HG03066 (cell line): ENCODE data around the gene ALDOA.
A peak's percentile ranks its signal among the peaks of the same experiment; 100 is the strongest.
"Not testable (repeated sequence)": the region's sequence is repeated elsewhere in the genome, so short reads cannot be mapped to it uniquely, and the experiment has no call there.

Experiments
- ATAC-seq: cut with Tn5 transposase; IDR thresholded peaks from one replicate; pipeline ENCODE4 v1.9.1; 2021; ENCODE audit warnings: low read depth; ENCODE audit not compliant: unreplicated experiment

ALDOA gene

DNA sequence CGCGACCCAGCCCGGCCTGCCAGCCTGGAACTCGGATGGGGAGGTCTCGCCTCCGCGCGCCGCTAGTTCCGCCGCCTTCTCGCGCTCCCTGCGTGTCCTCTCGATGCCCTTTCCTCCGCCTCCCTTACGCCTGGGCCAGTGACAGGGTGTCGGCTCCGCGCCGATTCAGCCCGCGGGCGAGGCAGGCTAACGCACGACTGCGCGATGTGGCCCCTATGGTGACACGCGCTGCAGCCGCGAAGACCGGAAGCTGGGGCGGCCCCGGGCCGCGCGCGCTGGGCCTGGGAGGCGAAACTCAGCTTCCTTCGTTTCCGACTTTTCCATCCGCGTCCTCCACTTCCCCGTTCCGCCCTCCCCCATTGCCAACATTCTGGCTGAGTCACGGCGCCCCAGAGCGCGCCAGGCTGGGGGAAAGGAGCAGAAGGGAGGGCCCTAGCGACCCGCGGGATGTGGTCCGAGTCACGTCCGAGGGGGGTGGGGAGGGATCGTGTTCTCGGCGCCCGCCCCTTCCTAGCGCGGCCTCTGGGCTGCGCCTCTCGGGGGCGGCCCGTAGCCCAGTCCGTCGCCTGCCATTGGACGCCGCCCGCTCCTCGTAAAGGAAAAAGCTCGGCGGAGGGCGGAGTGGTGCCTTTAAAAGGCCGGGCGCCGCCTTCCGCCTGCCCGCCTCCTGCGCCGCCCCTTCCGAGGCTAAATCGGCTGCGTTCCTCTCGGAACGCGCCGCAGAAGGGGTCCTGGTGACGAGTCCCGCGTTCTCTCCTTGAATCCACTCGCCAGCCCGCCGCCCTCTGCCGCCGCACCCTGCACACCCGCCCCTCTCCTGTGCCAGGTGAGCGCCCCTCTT is at the start of gene ALDOA:
Gene ALDOA (plus strand): TSS at position 659 of the 841 bp plus-strand sequence. CDS start 1,138 bp downstream, outside the sequence.
- ATAC-seq, result peak; percentile 72

DNA sequence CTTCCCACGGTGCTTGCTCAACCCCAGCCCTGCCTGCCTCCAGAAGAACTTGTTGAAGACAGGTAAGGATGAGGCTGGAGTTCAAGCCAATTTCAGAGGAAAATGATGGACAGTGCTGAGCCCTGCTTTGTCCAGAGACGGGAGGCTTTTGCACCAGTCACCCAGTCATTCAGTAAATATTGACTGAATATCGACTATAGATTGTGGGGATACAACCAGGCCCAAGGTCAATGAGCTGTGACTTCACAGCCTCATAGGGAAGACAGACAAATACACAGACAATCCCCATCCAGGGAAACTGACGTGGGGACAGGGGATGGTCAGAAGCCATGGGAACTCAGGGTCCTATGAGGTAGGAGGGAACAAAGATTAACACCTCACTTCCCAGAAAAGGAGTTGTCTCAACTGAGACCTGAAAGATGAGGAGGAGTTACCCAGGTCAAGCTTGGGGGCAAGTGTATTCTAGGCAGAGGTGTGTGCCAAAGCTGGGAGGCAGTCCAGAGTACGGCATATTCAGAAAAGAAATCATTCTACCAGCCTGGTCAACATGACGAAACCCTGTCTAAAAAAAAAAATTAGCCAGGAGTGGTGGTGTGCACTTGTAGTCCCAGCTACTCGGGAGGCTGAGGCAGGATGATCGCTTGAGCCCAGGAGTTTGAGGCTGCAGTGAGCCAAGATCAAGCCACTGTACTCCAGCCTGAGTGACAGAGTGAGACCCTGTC is 48.8 kb upstream of the ALDOA start:
- no peak for ATAC-seq

DNA sequence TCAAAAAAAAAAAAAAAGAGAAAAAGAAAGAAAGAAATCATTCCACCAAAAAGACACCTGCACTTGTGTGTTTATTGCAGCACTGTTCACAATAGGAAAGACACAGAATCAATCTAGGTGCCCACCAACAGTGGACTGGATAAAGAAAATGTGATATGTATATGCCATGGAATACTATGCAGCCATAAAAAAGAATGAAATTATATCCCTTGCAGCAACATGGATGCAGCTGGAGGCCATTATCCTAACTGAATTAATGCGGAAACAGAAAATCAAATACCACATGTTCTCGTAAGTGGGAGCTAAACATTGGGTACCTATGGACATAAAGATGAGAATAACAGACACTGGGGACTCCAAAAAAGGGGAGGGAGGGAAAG is 48.3 kb upstream of the ALDOA start:
- ATAC-seq, result no peak

DNA sequence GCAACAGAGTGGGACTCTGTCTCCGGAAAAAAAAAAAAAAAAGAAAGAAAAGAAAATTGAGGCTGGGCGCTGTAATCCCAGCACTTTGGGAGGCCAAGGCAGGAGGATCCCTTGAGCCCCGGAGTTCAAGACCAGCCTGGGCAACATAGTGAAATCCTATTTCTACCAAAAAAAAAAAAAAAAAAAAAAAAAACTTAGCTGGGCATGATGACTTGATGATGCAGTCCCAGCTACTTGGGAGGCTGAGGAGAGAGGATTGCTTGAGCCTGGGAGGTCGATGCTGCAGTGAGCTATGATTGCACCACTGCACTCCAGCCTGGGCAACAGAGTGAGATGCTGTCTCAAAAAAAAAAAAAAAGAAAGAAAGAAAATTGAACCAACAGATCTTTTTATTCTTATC is 47.6 kb upstream of the ALDOA start:
- ATAC-seq, result not testable (repeated sequence)

DNA sequence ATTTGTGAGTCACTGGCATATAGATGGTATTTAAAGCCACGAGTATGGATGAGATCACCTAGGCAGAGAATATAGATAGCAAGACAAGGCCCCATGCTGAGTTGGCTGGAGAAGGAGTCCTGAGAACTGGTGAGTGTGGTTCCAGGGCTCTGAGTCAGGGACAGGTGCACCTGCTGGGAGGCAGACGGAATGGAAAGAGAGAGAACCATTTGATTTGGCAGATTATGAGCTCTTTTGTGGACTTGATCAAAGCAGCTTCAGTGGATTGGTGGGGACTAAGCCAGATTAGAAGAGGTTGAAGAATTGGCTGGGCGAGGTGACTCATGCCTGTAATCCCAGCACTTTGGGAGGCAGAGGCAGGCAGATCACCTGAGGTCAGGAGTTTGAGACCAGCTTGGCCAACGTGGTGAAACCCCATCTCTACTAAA is 46.8 kb upstream of the ALDOA start:
- ATAC-seq, result no peak

DNA sequence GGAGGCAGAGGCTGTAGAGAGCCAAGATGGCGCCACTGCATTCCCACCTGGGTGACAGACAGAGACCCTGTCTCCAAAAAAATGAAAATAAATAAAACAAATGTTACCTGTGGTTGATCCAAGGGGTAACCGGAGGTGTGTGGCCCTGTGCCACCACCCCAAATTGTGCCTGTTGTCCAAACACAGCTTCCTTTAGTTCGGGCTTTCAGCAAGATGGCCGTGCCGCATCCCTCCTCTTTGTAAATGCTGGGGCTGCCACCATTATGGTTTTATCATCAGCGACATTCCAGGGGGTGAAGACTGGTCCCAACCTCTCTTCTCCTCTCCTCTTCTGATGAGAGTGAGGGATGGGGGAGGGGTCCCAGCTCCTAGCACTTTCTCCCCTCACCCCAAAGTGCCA is 42.7 kb upstream of the ALDOA start, which contains the start of gene C16orf92:
Gene C16orf92 (plus strand): TSS at position 312 of the 400 bp plus-strand sequence. CDS start 143 bp downstream, outside the sequence.
- no peak for ATAC-seq

DNA sequence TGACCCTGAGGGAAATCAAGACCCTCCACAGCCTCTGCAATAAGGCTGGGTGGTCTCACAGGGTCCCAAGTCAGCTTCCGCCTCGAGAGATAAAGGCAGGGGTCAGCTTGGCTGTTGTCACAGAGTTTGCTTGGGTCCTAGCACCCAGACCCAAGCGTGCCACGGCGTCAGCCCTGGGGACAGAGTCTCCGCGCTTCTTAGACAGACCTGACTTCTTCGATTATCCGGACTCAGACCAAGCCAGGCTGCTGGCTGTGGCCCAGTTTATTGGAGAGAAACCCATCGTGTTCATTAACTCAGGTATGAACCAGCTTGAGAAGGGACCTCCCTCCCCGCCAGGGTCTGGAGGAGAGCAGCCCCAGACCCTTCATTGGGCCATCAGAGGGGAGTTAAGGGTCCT is 42.0 kb upstream of the ALDOA start:
- no peak for ATAC-seq

DNA sequence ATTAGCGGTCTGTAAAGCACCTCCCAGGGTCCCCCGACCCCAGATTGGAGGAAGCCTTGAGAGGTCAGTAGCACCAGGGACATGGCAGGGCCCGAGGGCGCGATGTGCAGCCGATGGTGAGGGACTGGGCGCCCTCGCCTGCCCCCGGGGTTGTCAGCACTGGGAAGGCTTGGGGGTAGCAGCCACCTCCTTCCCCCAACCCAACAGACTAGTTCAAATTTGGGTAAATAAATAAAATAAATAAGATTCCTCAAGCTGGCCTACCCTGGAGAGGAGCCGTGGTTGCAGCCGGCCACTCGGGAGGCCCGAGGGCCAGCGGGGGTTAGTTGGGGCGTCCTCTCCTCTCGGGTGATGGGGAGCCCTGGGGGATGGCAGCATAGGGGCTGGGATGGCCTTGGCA is 41.1 kb upstream of the ALDOA start:
- no peak for ATAC-seq

DNA sequence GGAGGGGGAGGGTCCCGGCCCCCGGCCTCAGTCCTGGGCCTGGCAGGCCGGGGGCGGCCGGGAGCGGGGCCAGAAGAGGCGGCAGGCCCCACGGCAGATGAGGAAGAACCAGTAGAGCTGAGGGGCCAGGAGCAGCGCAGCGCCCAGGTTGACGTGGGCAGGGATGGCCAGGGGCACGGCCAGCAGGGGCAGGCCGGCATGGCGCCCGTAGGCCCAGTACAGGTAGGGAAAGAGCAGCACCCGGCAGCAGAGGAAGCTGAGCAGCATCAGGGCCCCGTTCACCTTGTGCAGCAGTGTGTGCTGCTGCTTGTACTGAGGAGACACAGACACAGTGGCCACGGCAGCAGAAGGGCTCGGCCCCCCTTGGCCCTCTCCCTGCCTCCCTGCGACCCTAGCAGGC is 40.4 kb upstream of the ALDOA start:
- no peak for ATAC-seq

DNA sequence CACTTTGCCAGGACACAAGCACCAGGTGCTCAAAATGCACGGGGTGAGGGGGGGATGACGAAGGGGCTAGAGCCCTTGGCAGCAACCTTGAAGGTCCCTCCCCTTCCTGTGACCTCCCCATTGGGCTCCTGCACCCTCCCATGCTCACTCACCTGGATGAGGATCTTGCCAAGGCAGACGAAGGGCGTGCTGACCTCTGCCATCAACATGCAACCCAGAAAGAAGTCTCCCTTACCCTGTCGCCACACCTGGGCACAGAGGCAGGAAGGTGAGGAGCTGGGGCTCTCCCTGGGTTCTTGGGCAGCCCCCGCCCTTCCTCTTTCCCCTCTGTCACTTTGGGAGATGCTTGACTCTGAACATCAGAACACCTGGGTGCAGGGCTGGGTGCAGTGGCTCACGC is 40.0 kb upstream of the ALDOA start:
- ATAC-seq, result no peak

DNA sequence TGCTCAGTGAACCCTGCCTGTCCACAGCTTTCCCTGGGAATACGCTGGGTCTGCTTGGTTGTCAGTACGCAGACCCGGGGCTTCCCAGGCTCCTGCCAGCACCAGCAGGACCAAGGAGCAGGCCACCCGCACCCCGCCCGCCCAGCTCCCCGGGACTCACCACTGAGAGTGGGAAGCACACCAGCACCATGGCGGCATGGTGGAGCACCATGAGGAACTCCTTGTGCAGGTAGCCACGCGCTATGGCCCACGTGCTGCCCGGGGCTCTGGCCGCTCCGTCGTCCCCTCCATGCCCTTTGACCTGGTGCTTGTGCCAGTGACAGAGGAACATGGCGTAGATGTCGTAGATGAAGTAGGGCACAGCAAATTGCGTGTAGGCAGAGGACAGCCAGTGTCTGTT is 39.1 kb upstream of the ALDOA start:
- no peak for ATAC-seq

DNA sequence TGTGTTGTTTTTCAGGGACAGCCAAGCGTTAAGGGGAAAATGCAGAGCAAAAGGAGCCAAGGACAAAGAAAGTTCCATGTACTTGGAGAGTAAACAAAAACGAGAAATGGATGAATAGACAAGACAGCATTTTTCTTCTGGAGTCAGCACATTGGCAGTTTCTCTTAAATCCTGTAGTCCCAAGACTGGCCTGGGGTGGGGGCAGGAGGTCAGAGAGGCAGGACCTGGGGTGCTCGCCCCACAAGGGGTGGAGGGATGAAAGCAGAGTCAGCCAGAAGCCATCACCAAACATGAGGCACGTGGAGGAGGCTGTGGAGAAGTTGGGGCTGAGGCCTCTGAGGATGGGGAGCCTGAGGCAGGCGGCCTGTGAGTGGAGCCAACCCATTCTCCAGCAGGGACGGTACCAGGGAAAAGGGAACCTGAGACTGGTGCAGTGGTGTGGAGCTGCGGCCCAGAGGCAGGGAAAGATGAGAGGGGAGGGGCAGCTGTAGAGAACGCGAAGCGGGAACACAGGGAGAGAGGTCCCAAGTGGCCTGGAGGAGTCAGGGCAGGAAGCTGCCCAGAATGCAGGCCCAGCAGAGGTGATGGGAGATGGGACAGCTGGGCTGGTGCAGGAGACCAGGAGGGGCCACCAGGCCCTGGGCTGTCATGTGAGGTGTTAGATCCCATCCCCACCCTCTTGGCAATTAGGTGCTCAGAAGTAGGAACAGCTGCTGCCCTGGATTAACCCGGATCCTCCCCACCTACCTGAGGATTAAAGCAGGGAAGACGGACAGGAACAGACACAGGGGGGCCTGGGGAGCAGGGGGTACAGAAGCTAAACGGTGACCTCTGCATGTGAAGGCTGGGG is 37.7 kb upstream of the ALDOA start:
- ATAC-seq, result no peak

DNA sequence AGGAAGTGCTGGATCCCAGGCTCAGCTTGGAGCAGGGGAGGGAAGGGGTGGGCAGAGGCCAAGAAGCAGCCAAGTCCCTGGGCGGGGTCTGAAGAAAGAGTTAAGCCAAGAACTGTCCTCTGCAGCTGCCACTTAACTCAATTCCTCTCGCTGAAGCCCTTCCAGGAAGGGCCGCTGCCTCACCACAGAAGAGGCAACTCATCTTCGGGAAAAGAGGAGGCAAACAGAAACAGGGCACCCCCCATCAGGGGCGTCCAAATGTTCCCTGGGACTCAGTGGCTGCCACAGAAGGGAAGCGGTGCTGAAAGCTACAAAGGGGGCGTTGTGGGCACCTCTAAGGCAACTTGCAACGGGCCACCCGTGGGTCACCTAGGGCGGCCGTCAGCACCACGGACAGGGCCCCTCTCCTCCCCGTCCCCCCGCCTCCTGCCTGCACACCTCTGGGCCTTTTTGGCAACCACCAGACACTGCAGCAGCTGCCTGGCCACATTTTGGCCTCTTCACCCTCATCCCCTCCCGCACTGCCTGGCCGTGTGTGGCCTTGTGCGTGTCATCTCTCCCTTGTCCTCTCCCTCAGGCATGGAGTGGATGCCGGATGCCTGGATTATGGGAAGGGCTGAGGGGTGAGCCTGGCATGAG is 37.0 kb upstream of the ALDOA start:
- no peak for ATAC-seq

DNA sequence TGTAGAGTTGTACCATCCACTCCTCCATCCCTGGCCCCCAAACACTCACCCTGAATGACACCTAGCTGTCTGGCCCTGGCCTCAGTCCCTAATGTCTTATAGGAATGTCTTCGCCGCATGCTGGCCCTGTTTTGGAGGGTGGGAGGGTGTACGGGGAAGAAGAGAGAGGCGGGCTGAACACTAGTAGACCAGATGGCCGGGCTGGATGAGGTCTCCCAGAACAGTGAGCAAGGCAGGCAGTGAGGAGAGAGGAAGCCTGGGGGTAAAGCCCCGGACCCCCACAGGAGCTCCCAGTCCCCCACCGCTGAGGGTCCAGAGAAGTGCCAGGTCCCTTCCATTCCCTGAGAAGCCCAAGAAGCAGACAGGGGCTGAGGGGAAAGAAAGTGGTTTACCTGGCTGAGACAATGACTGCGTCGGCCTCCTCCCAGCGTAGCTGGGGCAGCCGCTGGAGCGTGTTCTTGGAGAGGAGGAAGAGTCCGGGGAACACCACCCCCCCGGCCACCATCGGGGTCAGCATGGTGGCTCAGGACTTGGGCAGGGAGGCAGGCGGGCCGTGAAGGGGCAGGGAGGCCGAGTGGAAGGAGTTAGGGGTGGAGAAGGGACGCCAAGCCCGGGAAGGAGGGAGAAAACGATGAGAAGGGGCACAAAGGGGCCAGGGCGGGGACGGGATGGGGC is 35.4 kb upstream of the ALDOA start:
- ATAC-seq, result no peak

DNA sequence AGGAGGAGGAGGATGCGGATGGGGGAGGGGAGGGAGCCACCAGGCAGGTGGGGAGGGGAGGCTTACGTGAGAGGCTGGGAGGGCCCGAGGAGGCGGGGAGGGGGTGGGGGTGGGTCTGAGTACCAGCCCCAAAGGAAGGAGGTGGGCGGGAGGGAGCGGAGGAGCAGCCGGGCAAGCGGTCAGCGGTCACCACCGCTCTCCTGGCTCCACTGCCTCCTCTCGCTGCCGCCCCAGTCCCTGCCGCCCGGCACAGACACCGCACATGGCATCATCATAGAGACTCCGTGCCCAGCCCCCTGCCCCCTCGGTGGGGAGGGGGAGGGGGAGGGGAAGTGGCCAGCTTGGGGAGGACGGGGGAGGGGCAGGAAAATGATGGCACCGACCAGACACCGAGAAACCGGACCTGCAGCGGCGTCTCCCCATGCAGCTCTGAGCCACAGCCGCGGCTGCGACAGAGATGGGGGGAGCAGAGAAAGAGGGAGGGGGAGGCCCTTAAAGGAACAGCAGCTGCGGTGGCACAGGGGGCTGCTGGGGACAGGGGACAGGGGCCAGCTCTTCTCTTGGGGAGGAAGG is 34.6 kb upstream of the ALDOA start, which contains the start of gene TLCD3B:
Gene TLCD3B (minus strand): TSS at position 431 of the 573 bp plus-strand sequence. CDS start 744 bp downstream, outside the sequence.
- no peak for ATAC-seq

DNA sequence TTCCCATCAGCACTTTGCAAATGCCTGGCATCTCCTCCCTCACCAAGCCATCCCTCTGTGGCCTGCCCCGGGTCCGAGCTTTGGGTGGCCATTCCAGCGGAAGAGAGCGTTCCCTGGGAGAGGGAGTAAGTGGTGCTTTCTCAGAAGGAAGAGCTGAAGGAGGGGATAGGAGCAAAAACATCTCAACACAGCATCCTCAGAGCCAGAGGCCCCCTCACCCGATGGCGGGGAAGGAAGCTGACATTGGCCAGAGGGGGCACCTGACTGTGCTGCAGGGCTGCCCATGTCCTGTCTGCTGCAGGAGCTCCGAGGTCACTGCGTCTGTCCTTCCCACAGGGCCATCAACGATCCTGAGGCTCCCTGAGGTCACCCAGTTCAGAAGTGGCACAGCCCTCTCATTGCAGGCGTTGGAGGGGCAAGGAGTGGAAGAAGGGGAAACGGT is 34.1 kb upstream of the ALDOA start:
- ATAC-seq, result no peak

DNA sequence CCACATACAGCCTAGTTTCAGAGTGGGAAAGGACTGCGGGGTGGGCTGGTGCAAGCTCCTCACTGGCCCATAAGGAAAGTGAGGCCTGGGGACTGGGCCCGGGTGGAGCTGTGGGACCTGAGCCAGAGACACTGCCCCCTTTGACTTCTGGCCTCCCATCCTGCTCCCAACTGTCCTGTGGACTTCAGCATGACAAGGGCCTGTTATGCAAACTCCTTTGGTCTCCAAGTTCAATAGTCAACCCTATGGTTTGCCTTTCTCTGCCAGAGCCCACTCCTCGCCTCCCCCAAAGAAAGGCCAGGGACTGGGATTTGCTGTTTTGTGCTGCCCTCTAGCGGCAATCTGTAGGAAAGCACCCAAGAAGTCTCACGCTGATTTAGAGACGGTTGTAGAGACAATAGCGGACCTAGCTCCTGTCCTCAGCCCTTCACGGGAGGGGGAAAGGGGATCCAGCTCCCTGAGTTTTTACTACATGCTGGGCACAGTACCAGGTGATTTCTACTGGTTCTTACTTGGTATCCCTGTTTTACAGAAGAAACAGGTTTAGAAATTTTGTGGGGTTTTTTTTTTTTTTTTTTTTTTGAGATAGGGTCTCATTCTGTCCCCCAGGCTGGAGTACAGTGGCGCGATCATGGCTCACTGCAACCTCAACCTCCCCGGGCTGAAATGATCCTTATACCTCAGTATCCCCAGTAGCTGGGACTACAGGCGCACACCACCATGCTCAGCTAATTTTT is 33.3 kb upstream of the ALDOA start:
- ATAC-seq, result no peak

DNA sequence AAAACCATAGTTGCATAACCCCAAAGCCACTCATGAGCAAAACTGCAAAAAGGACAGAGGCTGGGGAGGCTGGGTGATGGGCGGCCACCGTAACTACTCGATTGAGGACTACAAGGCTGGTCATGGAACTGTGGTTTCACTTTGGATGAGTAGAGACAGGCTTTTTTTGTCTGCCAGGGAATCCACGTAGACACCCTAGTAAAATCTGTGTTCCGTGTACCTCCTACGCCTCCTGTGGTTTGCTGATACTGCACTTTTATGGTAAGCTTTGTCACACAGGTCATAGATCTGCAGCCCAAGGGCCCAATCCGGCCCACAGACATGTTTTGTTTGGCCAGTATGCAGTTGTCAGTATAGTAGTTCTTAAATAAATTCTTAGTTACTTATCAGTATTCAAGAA is 32.3 kb upstream of the ALDOA start:
- no peak for ATAC-seq

DNA sequence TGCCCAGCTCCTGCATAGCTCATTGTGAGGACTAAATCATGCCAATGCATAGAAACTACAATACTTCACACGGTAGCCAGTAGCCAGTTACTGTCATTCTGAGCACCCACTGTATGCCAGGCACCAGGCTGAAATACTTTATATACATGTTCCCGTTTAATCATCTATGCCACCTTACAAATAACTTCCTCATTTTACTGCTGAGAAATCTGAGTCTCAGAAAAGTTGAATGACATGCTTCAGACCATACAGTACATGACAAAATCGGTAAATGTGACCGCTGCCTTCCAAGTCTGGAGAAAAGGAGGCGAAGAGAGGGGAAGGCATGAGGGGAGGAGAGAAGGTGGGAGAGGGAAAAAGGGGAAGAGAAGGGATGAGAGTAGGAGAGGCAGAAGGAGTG is 25.3 kb upstream of the ALDOA start:
- no peak for ATAC-seq
